ENCODE data around the gene SLC35D3.
"Not testable (repeated sequence)": the region's sequence is repeated elsewhere in the genome, so short reads cannot be mapped to it uniquely, and the experiment has no call there.

SLC35D3 gene

DNA sequence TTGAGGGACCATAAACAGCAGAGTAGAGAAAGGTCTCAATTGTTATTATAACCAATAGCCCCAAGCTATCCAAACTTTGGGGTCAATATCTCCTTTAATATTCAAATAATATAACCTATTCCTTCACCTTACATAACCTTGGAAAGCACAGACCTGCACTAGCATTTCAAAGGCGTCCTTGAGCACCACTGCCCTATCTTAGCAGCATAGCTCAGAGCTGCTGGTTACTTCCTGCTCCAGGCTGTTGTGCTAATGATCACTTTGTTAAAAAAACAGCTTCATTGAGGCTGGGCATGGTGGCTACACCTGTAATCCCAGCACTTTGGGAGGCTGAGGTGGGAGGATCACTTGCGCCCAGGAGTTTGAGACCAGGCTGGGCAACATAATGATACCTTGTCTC is 10.5 kb downstream of the SLC35D3 start:
- DNase-seq (ENCODE audit: low spot score): no peak
- POLR2A ChIA-PET (ENCODE audit: low non-redundant PET): no interaction called here
- TF ChIP-seq, protein P1, sequence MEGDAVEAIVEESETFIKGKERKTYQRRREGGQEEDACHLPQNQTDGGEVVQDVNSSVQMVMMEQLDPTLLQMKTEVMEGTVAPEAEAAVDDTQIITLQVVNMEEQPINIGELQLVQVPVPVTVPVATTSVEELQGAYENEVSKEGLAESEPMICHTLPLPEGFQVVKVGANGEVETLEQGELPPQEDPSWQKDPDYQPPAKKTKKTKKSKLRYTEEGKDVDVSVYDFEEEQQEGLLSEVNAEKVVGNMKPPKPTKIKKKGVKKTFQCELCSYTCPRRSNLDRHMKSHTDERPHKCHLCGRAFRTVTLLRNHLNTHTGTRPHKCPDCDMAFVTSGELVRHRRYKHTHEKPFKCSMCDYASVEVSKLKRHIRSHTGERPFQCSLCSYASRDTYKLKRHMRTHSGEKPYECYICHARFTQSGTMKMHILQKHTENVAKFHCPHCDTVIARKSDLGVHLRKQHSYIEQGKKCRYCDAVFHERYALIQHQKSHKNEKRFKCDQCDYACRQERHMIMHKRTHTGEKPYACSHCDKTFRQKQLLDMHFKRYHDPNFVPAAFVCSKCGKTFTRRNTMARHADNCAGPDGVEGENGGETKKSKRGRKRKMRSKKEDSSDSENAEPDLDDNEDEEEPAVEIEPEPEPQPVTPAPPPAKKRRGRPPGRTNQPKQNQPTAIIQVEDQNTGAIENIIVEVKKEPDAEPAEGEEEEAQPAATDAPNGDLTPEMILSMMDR (conservative IDR thresholded peaks at IDR 0.05; ENCODE audit: low read depth): no peak
- CTCF ChIA-PET: interaction anchor here (0.6 kb wide), 1 partner anchor 81 kb away, joined by 6 read pairs; no protein-coding TSS in a partner anchor
- no peak overlapping the region for H3K27ac ChIP-seq

DNA sequence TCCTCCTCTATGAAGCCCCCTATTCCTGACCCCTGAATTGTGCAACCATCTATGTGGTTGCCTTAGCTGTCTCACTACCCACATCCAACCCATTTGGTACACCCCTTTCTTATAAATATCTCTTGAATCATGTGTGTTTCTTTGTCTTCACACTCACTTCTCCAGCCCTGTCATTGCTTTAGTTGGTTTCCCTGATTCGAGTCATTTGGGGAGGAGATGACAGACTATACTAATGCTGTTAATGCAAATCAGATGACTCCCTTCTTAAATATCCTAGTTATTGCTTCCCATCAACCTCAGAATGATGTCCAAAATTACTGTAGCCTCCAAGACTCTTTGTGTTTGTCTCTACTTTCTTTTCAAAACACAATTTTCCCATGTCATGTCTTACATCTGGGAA is 23.0 kb downstream of the SLC35D3 start:
- TF ChIP-seq, protein P1 (conservative IDR thresholded peaks at IDR 0.05; ENCODE audit: low read depth): no peak
- DNase-seq (ENCODE audit: low spot score): no peak
- no peak overlapping the region for H3K27ac ChIP-seq
- ChIA-PET CTCF (interaction anchor here (0.6 to 0.7 kb wide), 2 partner anchors 204 to 659 kb away, joined by 3 to 5 read pairs; no protein-coding TSS in a partner anchor), POLR2A (ENCODE audit: low non-redundant PET) (no interaction called here)

- TF ChIP-seq, protein P1 (conservative IDR thresholded peaks at IDR 0.05; ENCODE audit: low read depth): no peak
- no peak for DNase-seq (ENCODE audit: low spot score)
- POLR2A ChIA-PET (ENCODE audit: low non-redundant PET): no interaction called here
Observed at GRCh38 chr6:136945711-136946121, 23.6 kb downstream of the SLC35D3 start.

DNA sequence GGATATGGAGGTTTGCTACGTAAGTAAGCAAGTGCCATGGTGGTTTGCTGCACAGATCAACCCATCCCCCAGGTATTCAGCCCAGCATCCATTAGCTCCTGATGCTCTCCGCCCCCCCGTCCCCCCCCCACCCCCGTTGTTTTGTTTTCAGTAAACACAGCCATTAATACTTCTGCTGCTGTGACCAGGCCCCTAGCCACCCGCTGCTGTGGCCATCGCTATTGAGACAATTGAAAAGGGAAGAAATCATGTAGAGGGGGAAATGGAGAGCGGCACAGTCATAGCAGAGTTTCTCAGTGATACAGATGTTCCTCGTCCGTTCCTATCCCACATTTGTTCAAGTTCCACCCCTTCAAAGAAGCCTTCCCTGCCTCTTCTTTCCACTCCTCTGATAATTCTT is 24.9 kb downstream of the SLC35D3 start:
- DNase-seq (ENCODE audit: low spot score): no peak
- ChIA-PET POLR2A (ENCODE audit: low non-redundant PET) (no interaction called here), CTCF (no interaction called here)
- TF ChIP-seq, protein P1 (conservative IDR thresholded peaks at IDR 0.05; ENCODE audit: low read depth): no peak
- no peak overlapping the region for H3K27ac ChIP-seq

More at GRCh38 chr6:136945711-136946121, 23.6 kb downstream of the SLC35D3 start:
- H3K27ac ChIP-seq: no peak overlapping the region
- CTCF ChIA-PET: interaction anchor here (0.6 kb wide), 1 partner anchor 203 kb away, joined by 3 read pairs; no protein-coding TSS in a partner anchor

- CTCF ChIA-PET: interaction anchor here (0.6 kb wide), 1 partner anchor 28 kb away, joined by 4 read pairs; no protein-coding TSS in a partner anchor
- POLR2A ChIA-PET (ENCODE audit: low non-redundant PET); H3K27ac ChIP-seq; DNase-seq (ENCODE audit: low spot score): not testable (repeated sequence)
Observed at GRCh38 chr6:136949957-136950356, 27.9 kb downstream of the SLC35D3 start.

DNA sequence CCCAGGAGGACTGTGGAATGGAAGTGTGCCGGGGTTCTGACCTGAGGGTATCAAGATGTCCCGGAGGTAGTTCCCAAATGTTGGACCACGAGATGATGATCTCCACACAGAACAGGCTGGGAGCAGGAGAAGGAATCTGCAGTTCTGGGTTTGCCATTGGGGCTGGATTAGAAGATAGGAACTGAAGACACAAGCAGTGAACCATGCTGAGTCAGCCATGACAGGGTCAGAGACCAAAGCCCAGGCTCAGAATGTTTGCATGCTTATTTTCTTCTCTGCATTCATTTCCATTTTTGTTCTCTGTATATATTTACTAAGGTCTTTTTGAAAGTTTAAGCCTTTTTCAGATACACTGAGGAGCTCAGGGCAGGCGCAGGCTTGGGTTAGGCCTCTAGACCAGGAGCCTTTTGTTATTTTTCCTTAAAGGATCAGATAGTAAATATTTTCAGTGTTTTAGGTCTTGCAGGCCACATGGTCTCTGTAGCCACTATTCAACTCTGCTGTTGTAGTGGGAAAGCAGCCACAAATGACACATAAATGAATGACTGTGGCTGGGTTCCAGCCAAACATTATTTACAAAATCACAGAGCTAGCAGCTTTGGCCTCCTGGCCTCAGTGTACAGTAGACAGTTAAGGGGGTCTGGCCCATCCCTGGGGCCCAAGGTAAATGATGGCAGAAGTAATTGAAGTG is 28.5 kb downstream of the SLC35D3 start:
- ChIA-PET CTCF (no interaction called here), POLR2A (ENCODE audit: low non-redundant PET) (no interaction called here)
- H3K27ac ChIP-seq: no peak overlapping the region
- TF ChIP-seq, protein P1 (conservative IDR thresholded peaks at IDR 0.05; ENCODE audit: low read depth): no peak
- no peak for DNase-seq (ENCODE audit: low spot score)

GRCh38 chr6:136952714-136953260 is 30.7 kb downstream of the SLC35D3 start:
- no peak for DNase-seq (ENCODE audit: low spot score)
- ChIA-PET CTCF (no interaction called here), POLR2A (ENCODE audit: low non-redundant PET) (no interaction called here)
- H3K27ac ChIP-seq: no peak overlapping the region
- TF ChIP-seq, protein P1 (conservative IDR thresholded peaks at IDR 0.05; ENCODE audit: low read depth): no peak
